ENCODE measurements around the gene C7orf57.

Gene C7orf57

GRCh38 chr7:48085433-48085791, 50.1 kb downstream of the C7orf57 start:
- no peak for DNase-seq (ENCODE audit: low read depth in 2 of 2)

- no peak for DNase-seq (ENCODE audit: low read depth in 2 of 2)
These were observed 50.6 kb downstream of the C7orf57 start for GRCh38 chr7:48085942-48086341.

GRCh38 chr7:48087349-48087748, 52.0 kb downstream of the C7orf57 start:
- no peak for DNase-seq (ENCODE audit: low read depth in 2 of 2)

- DNase-seq (ENCODE audit: low read depth in 2 of 2) = no peak
These were observed 53.3 kb downstream of the C7orf57 start for GRCh38 chr7:48088559-48089045.

- peak; percentile 83 to 91 for DNase-seq (ENCODE audit: low read depth in 2 of 2)
These were observed 54.0 kb downstream of the C7orf57 start, which contains the start of gene UPP1 for GRCh38 chr7:48089046-48090003. TSS of gene UPP1 (plus strand) at chr7:48089265. CDS start at chr7:48094784, 5,519 bp downstream.

GRCh38 chr7:48090095-48090805, 54.9 kb downstream of the C7orf57 start:
- DNase-seq (ENCODE audit: low read depth in 2 of 2) = no peak

- no peak for DNase-seq (ENCODE audit: low read depth in 2 of 2)
These were observed 56.4 kb downstream of the C7orf57 start for GRCh38 chr7:48091506-48092433.

- no peak for DNase-seq (ENCODE audit: low read depth in 2 of 2)
These were observed 59.5 kb downstream of the C7orf57 start for GRCh38 chr7:48094861-48095293.

GRCh38 chr7:48096273-48096672, 60.9 kb downstream of the C7orf57 start:
- no peak for DNase-seq (ENCODE audit: low read depth in 2 of 2)

GRCh38 chr7:48097521-48098231, 62.3 kb downstream of the C7orf57 start:
- DNase-seq (ENCODE audit: low read depth in 2 of 2) = no peak

GRCh38 chr7:48098846-48099245, 63.5 kb downstream of the C7orf57 start:
- DNase-seq (ENCODE audit: low read depth in 2 of 2) = no peak

GRCh38 chr7:48099781-48100180, 64.4 kb downstream of the C7orf57 start:
- no peak for DNase-seq (ENCODE audit: low read depth in 2 of 2)

- no peak for DNase-seq (ENCODE audit: low read depth in 2 of 2)
These were observed 66.0 kb downstream of the C7orf57 start for GRCh38 chr7:48101352-48101751.

GRCh38 chr7:48101968-48102367, 66.6 kb downstream of the C7orf57 start:
- DNase-seq (ENCODE audit: low read depth in 2 of 2) = no peak

- no peak for DNase-seq (ENCODE audit: low read depth in 2 of 2)
These were observed 67.2 kb downstream of the C7orf57 start for GRCh38 chr7:48102530-48102929.

- DNase-seq (ENCODE audit: low read depth in 2 of 2) = no peak
These were observed 69.7 kb downstream of the C7orf57 start for GRCh38 chr7:48105045-48105444.

GRCh38 chr7:48106906-48107659, 71.7 kb downstream of the C7orf57 start:
- no peak for DNase-seq (ENCODE audit: low read depth in 2 of 2)

GRCh38 chr7:48107926-48108472, 72.7 kb downstream of the C7orf57 start:
- no peak for DNase-seq (ENCODE audit: low read depth in 2 of 2)

GRCh38 chr7:48108959-48109847, 73.9 kb downstream of the C7orf57 start:
- no peak for DNase-seq (ENCODE audit: low read depth in 2 of 2)

Measured in stimulated activated CD8-positive, alpha-beta memory T cell treated with anti-CD3 and anti-CD28 coated beads, Interleukin-2, amount 100 ng/mL, for 48 hours (primary cell).